CD14-positive monocyte (primary cell): ENCODE data around the gene NIPBL. TPM values are rescaled to one million over a fixed set of nuclear protein-coding genes. Genes with fewer than 3 reads are reported as not detected.

Source experiments
- DNase-seq, 3 donors: peaks; one replicate each; pipeline ENCODE4 v3.0.0-alpha.2; 2011 to 2022
- H2AFZ ChIP-seq: 2 replicates; pipeline ENCODE4 v1.6.0; 2012; ENCODE audit warnings: mild to moderate bottlenecking, low read depth, low read length, inconsistent platforms; ENCODE audit not compliant: insufficient read depth, poor library complexity, severe bottlenecking
- H3K27ac ChIP-seq, 2 donors: 1 replicate in 1 of 2; 2 replicates in 1 of 2; pipeline ENCODE4 v1.5.1; 2012 to 2013; ENCODE audit warnings: low read length in 2 of 2, control low read depth in 1 of 2, inconsistent platforms in 1 of 2, low read depth in 1 of 2, mild to moderate bottlenecking in 1 of 2
- H3K27me3 ChIP-seq, 2 donors: one replicate each; pipeline versions ENCODE4 v1.6.0 to v1.6.1; 2011 to 2013; ENCODE audit warnings: low read length in 2 of 2; ENCODE audit not compliant: control insufficient read depth in 2 of 2, insufficient read depth in 2 of 2
- H3K36me3 ChIP-seq, 2 donors: replicated peaks in 1 of 2; 1 replicate in 1 of 2; 2 replicates in 1 of 2; pipeline versions ENCODE4 v1.5.1 to v1.6.1; 2012 to 2013; ENCODE audit warnings: low read length in 2 of 2, control low read depth in 1 of 2, inconsistent platforms in 1 of 2, mild to moderate bottlenecking in 1 of 2; ENCODE audit not compliant: insufficient read depth in 2 of 2, control insufficient read depth in 1 of 2
- H3K4me1 ChIP-seq, 2 donors: 1 replicate in 1 of 2; 2 replicates in 1 of 2; pipeline versions ENCODE4 v1.5.1 to v1.6.1; 2012 to 2013; ENCODE audit warnings: low read length in 2 of 2, control low read depth in 1 of 2, inconsistent platforms in 1 of 2, mild to moderate bottlenecking in 1 of 2, moderate library complexity in 1 of 2; ENCODE audit not compliant: insufficient read depth in 2 of 2, control insufficient read depth in 1 of 2
- H3K4me2 ChIP-seq: replicated peaks from 2 replicates; pipeline ENCODE3; 2012; ENCODE audit warnings: low read length, moderate library complexity, mild to moderate bottlenecking; ENCODE audit not compliant: poor library complexity, severe bottlenecking; ENCODE audit errors: extremely low read depth
- H3K4me3 ChIP-seq, 3 experiments: fragments of 200-600 bp in 1 of 3; sonication (generic) in 1 of 3; replicated peaks in 1 of 3; 1 replicate in 2 of 3; 2 replicates in 1 of 3; pipeline ENCODE4 v1.5.1; 2011 to 2013; ENCODE audit warnings: low read length in 3 of 3, mild to moderate bottlenecking in 3 of 3, control low read depth in 2 of 3, low read depth in 2 of 3, inconsistent platforms in 1 of 3, moderate library complexity in 1 of 3
- H3K79me2 ChIP-seq: 2 replicates; pipeline ENCODE4 v1.6.0; 2012; ENCODE audit warnings: mild to moderate bottlenecking, control low read depth, inconsistent platforms, low read length, moderate library complexity; ENCODE audit not compliant: insufficient read depth
- H3K9ac ChIP-seq: 2 replicates; pipeline ENCODE4 v1.6.0; 2017; ENCODE audit warnings: low read length, mild to moderate bottlenecking; ENCODE audit not compliant: insufficient read depth, poor library complexity, severe bottlenecking
- H3K9me3 ChIP-seq, 2 donors: replicated peaks in 1 of 2; 1 replicate in 1 of 2; 2 replicates in 1 of 2; pipeline versions ENCODE4 v1.5.1 to v1.6.1; 2012 to 2013; ENCODE audit warnings: low read length in 2 of 2, control low read depth in 1 of 2; ENCODE audit not compliant: control insufficient read depth in 1 of 2, insufficient read depth in 1 of 2
- H4K20me1 ChIP-seq: 2 replicates; pipeline ENCODE4 v1.6.0; 2012; ENCODE audit warnings: mild to moderate bottlenecking, low read length, control low read depth, moderate library complexity; ENCODE audit not compliant: insufficient read depth
- H3K27ac Mint-ChIP-seq, 7 donors: one replicate each; pipeline ENCODE4 v1.8.0; 2020; ENCODE audit warnings: mild to moderate bottlenecking in 7 of 7, mixed read lengths in 7 of 7, moderate library complexity in 6 of 7, inconsistent platforms in 2 of 7
- H3K27me3 Mint-ChIP-seq, 3 donors: one replicate each; pipeline ENCODE4 v1.8.0; 2021 to 2022; ENCODE audit warnings: low read depth in 3 of 3, mild to moderate bottlenecking in 3 of 3, mixed read lengths in 3 of 3, moderate library complexity in 3 of 3, inconsistent platforms in 1 of 3
- H3K36me3 Mint-ChIP-seq, 2 donors: one replicate each; pipeline ENCODE4 v1.8.0; 2020; ENCODE audit warnings: mixed read lengths in 2 of 2, inconsistent platforms in 1 of 2, mild to moderate bottlenecking in 1 of 2
- H3K4me1 Mint-ChIP-seq: one replicate; pipeline ENCODE4 v1.8.0; 2020; ENCODE audit warnings: mild to moderate bottlenecking, mixed read lengths
- H3K4me3 Mint-ChIP-seq, 2 donors: one replicate each; pipeline ENCODE4 v1.8.0; 2020; ENCODE audit warnings: mild to moderate bottlenecking in 2 of 2, mixed read lengths in 2 of 2, moderate library complexity in 1 of 2
- H3K9me3 Mint-ChIP-seq, 7 donors: one replicate each; pipeline ENCODE4 v1.8.0; 2020 to 2022; ENCODE audit warnings: mixed read lengths in 7 of 7, mild to moderate bottlenecking in 6 of 7, moderate library complexity in 6 of 7, inconsistent platforms in 2 of 7
- WGBS: methylation state at CpG from one replicate; pipeline ENCODE4 v1.1.5; 2013; ENCODE audit warnings: missing lambda C conversion rate; ENCODE audit not compliant: insufficient coverage; 5-methylcytosine and 5-hydroxymethylcytosine counted together
- intact Hi-C, 2 donors: fragments of 100-400 bp; cut with micrococcal nuclease; formaldehyde crosslinking; loops; one replicate each; pipeline versions ENCODE4 v1.15.0 to v1.15.1; 2023
- polyA plus RNA-seq, 3 donors: library from polyadenylated mRNA; depleted of rRNA in 1 of 3; unstranded in 2 of 3; stranded (reverse) in 1 of 3; fragments of 300-500 nt in 2 of 3; fragments of >200 nt in 1 of 3; fragmentation: Illumina TruSeq in 2 of 3; gene quantifications; 1 replicate in 2 of 3; 2 replicates in 1 of 3; pipeline ENCODE4 v1.2.3, GENCODE V29; 2012 to 2021
- TF ChIP-seq, protein P1 (sequence below): fragments of 200-600 bp; IDR thresholded peaks from one replicate; pipeline ENCODE4 v1.8.0; 2022; ENCODE audit warnings: antibody characterized with exemption, mild to moderate bottlenecking

Gene NIPBL
- polyA plus RNA-seq, 3 donors, result 6.6 to 36.0 (median 16.2) TPM

DNA sequence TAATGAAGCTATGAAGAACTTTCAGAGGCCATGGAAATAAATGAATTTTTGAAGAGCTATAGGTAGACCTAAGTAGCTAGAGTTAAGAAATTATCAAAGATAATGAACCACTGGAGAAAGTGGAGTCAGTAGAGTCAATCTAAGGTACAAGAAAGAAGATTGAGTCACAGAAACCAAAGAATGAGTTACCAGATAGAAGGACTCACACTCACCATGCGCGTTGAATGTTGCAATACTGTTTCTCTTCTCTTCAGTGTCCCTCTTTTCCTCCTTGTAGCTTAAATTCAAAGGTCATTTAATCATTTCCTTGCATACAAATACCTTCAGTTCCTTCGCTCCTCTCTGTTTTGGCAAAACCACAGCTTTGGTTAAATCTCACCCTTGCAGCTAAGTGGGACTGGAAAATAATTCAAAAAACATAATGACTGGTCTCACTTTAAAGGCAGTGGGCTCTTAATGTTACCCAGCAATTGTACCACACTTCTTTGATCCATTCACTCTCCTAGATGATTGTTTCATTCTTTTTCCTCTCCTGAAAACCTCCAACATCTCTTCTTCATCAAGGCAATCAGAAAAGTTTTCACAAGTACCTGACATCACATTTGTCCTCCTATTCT is 58.3 kb downstream of the NIPBL start:
- H3K4me3 ChIP-seq, result no peak overlapping the region
- WGBS, result 11% methylated on average over 2 of the region's 3 CpGs
- no peaks in the 10 kb centered on the region for H3K9me3 ChIP-seq
- no peak overlapping the region for H3K9ac ChIP-seq
- peaks cover 100% of the 10 kb centered on the region for H4K20me1 ChIP-seq
- intact Hi-C loops, result loop anchor here in 1 of 2 donors (10.0 kb wide), 1 partner anchor 50 kb away; no protein-coding TSS in a partner anchor
- Mint-ChIP-seq H3K36me3 (peaks cover 0 to 9% of the 10 kb centered on the region in 2 donors), H3K4me3 (no peak overlapping the region), H3K9me3 (no peaks in the 10 kb centered on the region), H3K27ac (no peak overlapping the region), H3K27me3 (no peaks in the 10 kb centered on the region), H3K4me1 (peaks cover 45% of the 10 kb centered on the region)
- no peak overlapping the region for H2AFZ ChIP-seq
- no peaks in the 10 kb centered on the region for H3K27me3 ChIP-seq
- no peaks in the 10 kb centered on the region for H3K36me3 ChIP-seq
- H3K27ac ChIP-seq, result no peak overlapping the region
- peaks cover 100% of the 10 kb centered on the region for H3K79me2 ChIP-seq
- no peak overlapping the region for H3K4me2 ChIP-seq
- TF ChIP-seq, protein P1, sequence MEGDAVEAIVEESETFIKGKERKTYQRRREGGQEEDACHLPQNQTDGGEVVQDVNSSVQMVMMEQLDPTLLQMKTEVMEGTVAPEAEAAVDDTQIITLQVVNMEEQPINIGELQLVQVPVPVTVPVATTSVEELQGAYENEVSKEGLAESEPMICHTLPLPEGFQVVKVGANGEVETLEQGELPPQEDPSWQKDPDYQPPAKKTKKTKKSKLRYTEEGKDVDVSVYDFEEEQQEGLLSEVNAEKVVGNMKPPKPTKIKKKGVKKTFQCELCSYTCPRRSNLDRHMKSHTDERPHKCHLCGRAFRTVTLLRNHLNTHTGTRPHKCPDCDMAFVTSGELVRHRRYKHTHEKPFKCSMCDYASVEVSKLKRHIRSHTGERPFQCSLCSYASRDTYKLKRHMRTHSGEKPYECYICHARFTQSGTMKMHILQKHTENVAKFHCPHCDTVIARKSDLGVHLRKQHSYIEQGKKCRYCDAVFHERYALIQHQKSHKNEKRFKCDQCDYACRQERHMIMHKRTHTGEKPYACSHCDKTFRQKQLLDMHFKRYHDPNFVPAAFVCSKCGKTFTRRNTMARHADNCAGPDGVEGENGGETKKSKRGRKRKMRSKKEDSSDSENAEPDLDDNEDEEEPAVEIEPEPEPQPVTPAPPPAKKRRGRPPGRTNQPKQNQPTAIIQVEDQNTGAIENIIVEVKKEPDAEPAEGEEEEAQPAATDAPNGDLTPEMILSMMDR, result no peak
- peak in 1 of 3 donors; percentile 11 for DNase-seq
- H3K4me1 ChIP-seq, result peaks cover 0 to 10% of the 10 kb centered on the region in 2 donors

DNA sequence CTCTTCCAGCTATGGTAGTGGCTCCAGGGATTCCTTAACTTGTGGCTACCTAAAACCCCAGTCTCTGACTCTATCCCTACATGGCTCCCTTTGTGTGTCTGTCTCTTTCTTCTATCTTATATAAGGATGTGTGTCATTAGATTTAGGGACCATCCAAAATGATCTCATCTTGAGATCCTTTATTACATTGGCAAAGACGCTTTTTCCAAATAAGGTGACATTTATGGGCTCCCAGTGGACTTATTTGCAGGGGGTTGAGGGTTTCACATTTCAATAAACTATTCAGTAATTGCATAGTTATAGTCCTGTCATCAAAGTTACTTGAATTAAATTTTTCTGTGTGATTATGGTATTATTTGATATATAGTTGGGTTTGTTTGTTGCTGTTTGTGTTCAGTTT is 59.2 kb downstream of the NIPBL start:
- Mint-ChIP-seq H3K4me3 (no peak overlapping the region), H3K36me3 (peaks cover 0 to 9% of the 10 kb centered on the region in 2 donors), H3K27me3 (no peaks in the 10 kb centered on the region), H3K4me1 (peaks cover 44% of the 10 kb centered on the region), H3K9me3 (no peaks in the 10 kb centered on the region), H3K27ac (peak overlapping the region in 1 of 7 donors; percentile 5)
- H2AFZ ChIP-seq, result no peak overlapping the region
- no peaks in the 10 kb centered on the region for H3K36me3 ChIP-seq
- no peak overlapping the region for H3K9ac ChIP-seq
- DNase-seq, result no peak
- H4K20me1 ChIP-seq, result peaks cover 100% of the 10 kb centered on the region
- H3K4me2 ChIP-seq, result no peak overlapping the region
- H3K27me3 ChIP-seq, result no peaks in the 10 kb centered on the region
- no peaks in the 10 kb centered on the region for H3K9me3 ChIP-seq
- peaks cover 0 to 10% of the 10 kb centered on the region in 2 donors for H3K4me1 ChIP-seq
- peaks cover 100% of the 10 kb centered on the region for H3K79me2 ChIP-seq
- no peak overlapping the region for H3K4me3 ChIP-seq
- TF ChIP-seq, protein P1, result no peak
- no CpG with 5 or more reads among the region's 1 CpG for WGBS
- intact Hi-C loops, result loop anchor here in 1 of 2 donors (10.0 kb wide), 1 partner anchor 51 kb away; no protein-coding TSS in a partner anchor
- H3K27ac ChIP-seq, result no peak overlapping the region
